Islet precursor cell (in vitro differentiated cells): ENCODE data around the gene DRG2.

ENCODE experiments used
- DNase-seq: peaks from one replicate; pipeline ENCODE4 v3.0.0-alpha.2; 2018

Gene DRG2

DNA sequence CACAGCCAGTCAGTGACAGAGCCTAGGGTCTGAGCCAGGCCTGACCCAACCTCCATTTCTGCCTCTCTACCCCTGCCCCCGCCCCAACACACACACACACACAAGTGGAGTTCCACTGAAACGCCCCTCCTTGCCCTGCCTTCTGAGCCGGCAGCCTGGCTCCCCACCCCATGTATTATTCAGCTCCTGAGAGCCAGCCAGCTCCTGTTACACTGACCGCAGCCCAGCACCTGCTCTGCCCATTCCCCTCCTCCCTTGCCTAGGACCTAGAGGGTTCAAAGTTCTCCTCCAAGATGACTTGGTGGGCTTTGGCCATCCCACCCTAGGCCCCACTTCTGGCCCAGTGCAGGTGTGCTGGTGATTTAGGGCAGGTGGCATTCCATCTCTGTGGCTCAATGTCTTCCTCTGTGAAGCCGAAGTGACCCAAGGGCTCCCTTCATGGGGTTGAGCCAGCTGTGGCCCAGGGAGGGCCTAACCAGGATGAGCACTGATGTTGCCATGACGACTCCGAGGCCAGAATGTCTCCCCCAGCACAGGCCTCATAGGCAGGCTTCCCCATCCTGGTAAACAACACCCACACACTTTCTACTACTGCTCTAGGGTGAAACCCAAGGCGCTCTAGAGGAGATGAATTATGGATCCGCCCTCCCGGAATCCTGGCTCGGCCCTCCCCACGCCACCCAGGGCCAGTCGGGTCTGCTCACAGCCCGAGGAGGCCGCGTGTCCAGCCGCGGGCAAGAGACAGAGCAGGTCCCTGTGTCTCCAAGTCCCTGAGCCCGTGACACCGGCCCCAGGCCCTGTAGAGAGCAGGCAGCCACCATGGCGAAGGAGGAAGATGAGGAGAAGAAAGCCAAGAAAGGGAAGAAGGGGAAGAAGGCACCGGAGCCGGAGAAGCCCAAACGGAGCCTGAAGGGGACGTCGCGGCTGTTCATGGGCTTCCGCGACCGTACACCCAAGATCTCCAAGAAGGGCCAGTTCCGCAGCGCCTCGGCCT lies 30.5 kb downstream of the DRG2 start:
- DNase-seq: no peak

DNA sequence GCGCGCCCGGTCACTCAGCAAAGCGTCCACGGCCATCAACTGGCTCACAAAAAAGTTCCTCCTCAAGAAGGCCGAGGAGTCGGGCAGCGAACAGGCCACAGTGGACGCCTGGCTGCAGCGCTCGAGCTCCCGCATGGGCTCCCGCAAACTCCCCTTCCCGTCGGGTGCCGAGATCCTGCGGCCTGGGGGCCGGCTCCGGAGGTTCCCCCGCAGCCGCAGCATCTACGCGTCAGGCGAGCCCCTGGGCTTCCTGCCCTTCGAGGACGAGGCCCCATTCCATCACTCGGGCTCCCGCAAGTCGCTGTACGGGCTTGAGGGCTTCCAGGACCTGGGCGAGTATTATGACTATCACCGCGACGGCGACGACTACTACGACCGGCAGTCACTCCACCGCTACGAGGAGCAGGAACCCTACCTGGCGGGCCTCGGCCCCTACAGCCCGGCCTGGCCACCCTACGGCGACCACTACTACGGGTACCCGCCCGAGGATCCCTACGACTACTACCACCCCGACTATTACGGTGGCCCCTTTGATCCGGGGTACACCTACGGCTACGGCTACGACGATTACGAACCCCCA lies 31.5 kb downstream of the DRG2 start:
- no peak for DNase-seq

DNA sequence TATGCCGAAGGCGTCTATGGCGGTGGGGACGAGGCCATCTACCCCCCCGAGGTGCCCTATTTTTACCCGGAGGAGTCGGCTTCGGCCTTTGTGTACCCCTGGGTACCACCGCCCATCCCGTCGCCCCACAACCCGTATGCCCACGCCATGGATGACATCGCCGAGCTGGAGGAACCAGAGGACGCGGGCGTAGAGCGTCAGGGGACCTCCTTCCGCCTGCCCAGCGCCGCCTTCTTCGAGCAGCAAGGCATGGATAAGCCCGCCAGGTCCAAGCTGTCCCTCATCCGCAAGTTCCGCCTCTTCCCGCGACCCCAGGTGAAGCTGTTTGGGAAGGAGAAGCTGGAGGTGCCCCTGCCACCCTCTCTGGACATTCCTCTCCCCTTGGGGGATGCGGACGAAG lies 32.2 kb downstream of the DRG2 start:
- DNase-seq: no peak

DNA sequence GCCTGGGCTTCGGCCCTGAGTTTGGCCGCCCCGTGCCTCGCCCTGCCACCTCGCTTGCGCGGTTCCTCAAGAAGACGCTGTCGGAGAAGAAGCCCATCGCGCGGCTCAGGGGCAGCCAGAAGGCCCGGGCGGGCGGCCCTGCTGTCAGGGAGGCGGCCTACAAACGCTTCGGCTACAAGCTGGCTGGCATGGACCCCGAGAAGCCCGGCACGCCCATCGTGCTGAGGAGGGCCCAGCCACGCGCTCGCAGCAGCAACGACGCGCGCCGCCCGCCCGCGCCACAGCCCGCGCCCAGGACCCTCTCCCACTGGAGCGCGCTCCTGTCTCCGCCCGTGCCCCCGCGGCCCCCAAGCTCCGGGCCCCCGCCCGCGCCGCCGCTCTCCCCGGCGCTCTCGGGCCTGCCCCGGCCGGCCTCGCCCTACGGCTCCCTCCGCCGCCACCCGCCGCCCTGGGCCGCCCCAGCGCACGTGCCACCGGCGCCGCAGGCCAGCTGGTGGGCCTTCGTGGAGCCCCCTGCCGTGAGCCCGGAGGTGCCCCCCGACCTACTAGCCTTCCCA lies 32.8 kb downstream of the DRG2 start:
- DNase-seq: no peak

DNA sequence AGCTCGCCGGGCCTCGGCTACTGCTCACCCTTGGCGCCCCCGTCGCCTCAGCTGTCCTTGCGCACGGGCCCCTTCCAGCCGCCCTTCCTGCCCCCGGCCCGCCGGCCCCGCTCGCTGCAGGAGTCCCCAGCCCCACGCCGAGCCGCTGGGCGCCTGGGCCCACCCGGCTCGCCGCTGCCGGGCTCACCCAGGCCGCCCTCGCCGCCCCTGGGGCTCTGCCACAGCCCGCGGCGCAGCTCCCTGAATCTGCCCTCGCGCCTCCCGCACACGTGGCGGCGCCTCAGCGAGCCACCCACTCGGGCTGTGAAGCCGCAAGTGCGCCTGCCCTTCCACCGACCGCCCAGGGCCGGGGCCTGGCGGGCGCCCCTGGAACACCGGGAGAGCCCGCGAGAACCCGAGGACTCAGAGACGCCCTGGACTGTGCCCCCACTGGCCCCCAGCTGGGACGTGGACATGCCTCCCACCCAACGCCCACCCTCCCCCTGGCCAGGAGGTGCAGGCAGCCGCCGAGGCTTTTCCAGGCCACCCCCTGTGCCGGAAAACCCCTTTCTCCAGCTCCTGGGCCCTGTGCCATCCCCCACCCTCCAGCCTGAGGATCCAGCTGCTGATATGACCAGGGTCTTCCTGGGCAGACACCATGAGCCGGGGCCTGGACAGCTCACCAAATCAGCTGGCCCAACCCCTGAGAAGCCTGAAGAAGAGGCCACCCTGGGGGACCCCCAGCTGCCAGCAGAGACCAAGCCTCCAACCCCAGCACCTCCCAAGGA lies 33.6 kb downstream of the DRG2 start:
- DNase-seq: no peak

DNA sequence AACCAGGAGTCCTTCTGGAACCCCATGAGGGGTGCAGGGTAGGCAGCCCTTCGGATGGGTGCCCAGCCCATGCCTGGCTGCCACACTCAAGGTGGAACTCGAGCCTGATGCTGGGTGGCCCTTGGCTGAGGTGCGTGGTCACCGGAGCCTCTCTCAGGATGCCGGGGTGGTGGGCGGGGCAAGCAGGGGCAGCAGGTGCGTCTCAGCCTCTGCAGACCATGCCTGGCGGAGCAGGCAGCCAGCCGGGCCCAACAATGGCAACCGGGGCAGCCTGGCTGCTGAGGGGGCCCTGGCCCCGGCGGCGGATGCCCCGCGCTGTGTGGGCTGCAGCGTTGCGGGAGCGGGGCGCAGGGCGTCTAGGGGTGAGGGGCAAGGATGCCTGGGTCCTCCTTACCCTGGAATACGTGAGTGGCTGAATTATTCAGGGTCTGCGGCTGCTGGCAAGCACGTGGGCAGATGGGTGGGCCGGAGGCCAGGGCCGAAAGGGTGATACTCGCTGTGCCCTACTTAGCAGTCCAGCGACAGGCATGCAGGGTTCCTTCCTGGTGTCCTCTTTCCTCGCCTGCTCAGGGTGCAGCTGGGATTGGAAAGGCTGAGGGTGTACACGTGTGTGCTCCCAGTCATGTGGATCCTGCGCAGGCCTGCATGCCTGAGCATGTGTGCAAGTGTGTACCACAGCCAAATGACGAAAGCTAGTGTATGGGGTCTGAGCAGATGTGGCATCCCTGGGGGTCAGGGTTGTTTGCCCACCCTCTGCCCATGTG lies 35.4 kb downstream of the DRG2 start:
- no peak for DNase-seq

DNA sequence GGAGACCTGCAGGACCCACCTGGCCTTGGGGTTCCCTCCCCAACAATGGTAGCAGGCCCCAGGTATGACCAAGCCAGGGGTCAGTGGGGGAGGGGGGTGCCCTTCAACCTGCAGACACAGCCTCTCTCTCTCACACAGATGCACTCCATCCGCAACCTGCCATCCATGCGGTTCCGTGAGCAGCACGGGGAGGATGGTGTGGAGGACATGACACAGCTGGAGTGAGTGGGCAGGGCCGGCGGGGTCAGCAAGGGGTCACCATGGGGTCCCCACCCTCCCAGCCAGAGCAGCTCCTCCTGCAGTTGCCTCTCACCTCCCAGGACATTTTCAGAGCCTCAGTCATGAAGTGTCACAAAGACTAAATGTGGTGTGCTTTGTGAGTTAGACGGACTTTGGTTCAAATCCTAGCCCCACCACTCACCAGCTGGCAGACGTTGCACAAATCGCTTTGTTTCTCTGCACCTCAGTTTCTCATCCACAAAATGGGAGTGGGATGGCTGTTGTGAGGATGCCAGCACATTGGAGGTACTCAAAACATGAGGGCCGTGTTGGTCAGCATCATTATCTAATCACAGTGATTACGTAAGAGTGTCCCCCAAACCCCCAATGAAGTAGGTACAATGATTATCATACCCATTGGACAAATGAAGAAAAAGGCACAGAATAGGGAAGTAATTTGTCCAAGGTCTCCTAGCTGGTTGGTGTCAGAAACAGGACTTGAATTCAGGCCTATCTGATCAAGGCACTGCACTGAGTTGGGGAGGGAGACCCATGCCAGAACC lies 36.8 kb downstream of the DRG2 start:
- no peak for DNase-seq

DNA sequence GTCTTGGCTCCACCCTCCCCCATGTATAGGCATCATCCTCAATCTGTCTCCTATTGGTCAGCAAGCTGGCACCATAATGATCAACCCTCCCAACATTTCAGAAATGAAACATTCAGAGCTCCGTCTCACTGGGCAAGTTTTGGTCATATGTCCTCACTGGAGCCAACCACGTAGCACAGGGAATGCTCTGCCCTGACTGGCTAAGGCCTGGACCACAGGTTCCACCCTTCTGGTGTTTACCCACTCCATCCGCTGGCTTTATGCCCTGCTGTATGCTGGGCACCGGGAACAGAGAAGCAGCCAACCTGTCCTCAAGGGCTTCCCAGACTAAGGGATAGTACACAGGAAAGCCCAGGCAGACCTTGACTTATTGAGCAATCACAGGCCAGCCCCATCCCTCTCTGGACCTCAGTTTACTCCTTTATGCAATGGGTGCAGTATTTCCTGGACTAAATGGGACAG lies 41.3 kb downstream of the DRG2 start:
- DNase-seq: no peak

DNA sequence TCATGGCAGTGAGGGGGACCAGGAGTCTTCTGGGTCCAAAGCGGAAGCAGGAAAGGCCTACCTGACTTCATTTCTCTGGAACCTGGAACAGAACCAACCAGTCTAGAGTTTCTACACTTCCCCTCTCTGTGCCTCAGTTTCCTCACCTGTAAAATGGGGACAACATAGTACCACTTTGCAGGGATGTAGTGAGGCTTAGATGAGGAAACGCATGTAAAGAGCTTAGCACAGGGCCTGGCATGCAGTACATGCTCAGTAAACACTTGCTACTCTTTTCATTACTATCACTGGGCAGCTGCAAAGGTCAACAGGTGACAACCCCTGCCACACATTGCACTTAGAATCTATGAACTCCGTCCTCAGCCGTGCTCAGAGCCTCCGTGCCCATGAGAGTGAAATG lies 45.0 kb downstream of the DRG2 start:
- DNase-seq: no peak

DNA sequence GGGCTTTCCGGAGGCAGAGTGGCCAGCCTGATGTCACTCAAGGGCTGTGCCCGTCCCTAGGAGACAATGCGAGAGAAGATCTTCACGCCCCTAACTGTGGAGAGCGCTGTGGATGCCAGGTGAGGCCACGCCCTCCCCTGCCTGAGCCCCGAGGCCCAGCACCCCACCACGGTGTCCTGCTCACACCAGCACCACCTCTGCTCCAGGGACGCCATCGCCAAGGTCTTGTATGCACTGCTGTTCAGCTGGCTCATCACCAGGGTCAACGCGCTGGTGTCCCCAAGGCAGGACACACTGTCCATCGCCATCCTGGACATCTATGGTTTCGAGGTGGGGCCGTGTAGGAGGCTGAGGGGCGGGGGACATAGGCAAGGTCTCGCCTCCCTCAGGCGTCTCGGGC lies 48.6 kb downstream of the DRG2 start:
- DNase-seq: no peak

DNA sequence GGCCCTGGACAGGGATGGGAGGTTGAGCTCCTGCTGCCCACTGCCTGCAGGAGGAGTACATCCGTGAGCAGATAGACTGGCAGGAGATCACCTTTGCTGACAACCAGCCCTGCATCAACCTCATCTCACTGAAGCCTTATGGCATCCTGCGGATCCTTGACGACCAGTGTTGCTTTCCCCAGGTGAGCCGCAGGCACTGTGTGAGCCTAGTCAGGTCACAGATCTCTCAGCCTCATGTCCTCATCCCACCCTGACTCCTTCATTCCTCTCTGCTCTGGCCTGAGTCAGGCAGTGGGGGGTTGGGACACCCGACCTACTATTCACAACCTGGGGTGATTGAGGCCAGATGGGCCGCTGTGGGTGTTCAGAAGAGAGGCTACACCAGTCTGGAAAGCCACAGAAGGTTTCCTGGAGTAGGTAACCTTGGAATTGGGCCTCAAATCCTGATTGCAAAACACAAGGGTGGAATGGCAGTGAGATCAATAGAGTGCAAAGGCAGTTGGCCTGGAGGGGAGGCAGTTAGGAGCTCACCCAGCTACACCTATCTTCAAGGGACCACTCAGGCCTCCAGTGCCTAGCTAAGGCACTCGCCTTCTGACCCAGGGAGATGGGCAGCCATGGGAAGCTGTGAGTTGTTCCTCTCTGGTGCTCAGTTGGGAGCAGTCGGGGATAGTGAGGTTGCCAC lies 50.5 kb downstream of the DRG2 start:
- DNase-seq: no peak

DNA sequence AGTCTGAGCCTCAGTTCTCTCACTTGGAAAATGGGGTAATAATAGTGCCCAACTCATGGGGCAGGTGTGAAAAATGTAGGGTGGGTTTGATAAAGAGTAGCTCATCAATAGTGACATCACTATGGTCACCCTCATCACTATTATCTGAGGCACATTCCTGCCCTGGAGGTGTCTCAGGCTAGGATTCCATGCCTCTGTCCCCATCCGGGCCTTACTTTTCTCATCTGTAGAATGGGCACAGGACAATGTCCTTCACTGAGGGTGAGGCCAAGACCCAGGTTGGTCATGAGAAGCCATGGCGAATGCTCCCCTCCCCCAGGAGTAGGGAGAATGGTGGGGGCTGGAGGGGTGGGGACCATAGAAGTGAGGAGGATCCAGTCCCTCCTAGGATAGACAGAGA lies 51.3 kb downstream of the DRG2 start:
- DNase-seq: no peak

DNA sequence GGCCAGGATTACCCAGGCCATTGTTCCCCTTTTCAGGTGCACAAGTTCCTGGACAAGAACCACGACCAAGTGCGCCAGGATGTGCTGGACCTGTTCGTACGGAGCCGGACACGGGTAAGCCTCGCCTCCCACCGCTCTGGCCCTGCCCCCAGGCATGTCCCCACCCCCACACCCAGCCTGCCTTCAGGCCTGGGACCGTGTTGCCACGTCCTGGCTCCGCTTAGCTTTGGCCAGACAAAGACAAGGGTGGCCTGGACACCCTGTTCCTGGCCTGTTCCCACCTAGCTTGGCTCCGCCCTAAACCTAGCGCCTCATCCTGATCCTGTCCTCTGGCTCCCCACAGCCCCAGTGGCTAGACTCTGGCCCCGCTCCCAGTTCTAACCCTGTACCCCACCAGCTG lies 51.8 kb downstream of the DRG2 start:
- no peak for DNase-seq

DNA sequence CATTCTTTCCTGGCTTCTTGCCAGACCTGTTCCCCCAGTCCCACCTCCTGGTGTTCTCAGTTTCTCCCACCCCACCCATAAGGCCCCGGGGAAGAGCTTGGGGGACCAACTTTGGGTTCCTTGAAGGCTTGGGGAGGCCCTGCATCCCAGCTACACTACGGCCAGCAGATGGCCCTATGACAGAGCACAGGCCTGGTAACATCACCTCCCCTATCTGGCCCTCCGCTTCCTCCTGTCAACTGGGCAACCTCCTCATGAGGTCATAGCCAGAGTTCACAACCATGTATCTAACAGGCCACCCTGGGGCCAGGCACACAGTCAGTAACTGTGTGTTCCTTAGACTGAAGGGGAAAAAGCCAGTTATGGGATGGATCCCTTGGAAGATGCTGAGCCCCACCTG lies 52.2 kb downstream of the DRG2 start:
- no peak for DNase-seq

DNA sequence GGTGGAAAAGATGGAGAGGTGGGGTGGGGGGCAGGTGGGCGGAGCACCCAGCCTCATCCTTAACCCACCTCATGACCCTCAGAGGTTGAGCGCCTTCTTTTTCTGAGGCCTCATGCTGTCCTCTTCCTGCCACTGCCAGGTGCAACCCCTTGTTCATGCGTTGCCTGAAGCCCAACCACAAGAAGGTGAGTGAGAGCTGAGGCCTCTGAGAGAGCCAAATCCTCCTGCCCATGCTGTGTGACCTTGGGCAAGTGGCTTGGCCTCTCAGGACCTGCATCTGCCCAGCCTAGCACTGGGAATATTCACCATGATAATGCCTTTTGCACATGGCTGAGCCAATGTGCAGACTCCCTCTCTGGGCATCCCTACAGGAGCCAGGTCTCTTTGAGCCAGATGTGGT lies 52.9 kb downstream of the DRG2 start:
- no peak for DNase-seq

DNA sequence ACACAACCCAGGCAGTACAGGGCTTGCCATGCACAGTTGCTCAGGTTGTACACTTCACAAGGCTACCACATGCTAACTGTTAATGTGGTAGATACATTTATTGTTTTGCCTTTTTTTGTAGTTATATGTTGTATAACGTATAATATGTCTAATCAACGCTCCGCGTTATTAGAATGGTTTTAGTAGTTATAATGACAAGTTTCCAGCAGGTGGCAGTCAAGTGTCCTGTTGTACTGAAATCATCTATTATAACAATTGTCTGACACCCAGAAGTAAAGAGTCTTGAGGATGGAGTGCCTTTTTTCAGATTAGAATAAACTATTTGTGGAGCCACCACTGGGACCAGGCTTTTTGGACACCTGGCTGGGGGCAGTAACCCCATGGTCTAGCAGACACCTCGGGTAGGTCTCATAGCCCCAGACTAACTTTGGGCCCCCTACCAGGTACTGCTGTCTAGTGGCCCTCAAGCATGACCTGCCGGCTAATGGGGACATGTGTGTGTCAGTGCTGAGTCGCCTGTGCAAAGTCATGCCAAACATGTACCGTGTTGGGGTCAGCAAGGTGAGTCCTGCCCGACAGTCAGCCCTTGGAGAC lies 53.6 kb downstream of the DRG2 start:
- no peak for DNase-seq

DNA sequence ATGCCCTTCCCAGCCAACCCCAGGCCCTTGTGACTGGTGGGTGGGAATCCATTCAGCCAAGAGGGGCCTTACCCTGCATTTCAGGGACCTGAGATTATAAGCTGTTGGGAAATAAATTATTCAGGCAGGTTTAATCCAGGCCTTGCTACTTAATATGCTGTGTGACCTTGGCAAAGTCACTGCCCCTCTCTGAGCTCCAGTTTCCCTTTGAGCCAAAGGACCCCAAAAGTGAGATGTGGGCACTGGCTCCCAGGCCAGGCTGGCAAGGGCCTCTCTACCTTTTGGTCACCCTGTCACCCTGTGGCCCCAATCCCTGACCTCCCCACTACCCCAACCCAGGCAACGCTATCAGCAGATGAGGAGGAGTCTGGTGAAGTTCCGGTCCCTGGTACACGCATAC lies 54.7 kb downstream of the DRG2 start:
- DNase-seq: no peak

DNA sequence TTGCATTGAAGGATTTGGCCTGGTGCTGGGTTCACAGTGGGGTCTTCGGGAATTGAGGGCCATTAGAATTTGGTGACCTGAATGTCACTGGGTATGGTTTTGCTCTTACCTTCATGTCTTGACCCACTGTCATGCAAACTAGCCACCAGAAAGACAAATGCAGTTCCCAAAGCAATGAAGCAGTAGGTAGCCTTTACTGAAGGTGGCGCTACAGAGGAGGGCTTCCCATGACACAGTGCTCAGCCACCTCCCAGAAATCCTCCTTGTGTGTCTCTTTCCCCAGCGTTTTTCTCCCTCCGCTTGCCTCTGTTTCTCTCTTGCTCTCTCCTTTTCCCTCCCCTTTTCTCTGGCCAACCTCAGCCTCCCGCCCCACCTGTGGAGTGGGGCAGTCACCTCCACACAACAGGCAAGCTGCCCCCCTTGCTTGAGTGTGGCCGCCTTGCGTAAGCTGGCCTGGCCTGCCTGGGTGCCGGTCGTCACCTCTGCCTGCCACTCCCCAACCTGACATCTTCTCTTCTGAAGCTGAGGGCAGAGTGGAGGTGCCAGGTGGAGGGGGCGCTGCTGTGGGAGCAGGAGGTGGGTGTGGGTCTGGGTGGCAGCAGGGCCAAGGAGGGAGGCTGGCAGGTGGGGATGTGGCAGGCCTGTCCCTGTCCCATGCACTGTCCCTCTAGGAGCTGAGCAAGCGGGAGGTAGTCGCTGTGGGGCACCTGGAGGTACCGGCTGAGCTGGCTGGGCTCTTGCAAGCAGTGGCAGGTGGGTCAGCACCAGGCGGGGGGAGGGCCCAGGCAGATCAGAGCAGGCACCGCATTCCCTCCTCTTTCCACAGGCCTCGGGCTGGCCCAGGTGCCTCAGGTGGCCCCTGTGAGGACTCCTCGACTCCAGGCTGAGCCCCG lies 55.5 kb downstream of the DRG2 start:
- peak; percentile 85 for DNase-seq

DNA sequence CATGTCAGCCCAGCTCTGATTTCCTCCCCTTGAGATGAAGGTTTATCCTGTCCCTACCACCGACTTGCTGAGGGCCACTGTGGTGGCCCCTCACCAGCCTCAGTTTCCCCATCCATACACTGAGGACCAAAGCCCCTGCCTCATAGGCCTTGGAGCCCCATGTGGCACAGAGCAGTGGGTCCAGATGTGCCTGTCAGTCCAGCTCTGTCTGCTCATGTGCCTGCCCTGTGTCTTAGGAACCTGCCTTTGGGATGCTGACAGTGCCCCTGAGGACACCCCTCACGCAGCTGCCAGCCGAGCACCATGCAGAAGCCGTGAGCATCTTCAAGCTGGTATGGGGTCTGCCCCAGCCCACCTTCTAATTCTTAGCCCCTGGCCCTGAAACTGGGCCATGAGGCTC lies 56.5 kb downstream of the DRG2 start:
- DNase-seq: no peak

DNA sequence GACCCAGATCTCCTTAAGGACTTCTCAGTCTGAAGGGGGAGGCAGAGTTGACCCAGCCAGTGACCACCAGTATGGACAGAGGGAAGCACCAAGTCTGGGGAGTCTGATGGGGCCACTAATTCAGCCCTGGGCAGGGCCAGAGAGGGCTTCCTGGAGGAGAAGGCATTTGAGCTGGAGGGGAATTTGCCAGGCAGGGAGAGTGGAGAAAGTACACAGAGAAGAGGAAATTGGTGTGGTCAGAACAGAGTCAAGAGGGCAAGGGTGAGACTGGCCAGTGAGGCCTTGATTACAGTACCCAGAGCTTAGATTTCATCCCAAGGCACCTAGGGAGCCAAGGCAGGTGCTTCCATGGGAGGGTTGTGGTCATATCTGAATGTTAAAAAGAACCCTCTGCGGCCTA lies 57.1 kb downstream of the DRG2 start:
- no peak for DNase-seq
